Astrocyte of the cerebellum (primary cell): ENCODE results near the gene RASAL2.
A peak's percentile ranks its signal among the peaks of the same experiment; 100 is the strongest.

ENCODE experiments used
- DNase-seq: peaks from one replicate; pipeline ENCODE4 v3.0.0-alpha.2; 2011; ENCODE audit warnings: low read depth
- H3K4me3 ChIP-seq: 2 replicates; pipeline ENCODE4 v1.5.1; 2011; ENCODE audit warnings: mild to moderate bottlenecking, low read depth, low read length, moderate library complexity
- CTCF ChIP-seq: IDR thresholded peaks from 2 replicates; pipeline ENCODE4 v1.5.1; 2012; ENCODE audit warnings: low read length, low read depth, moderate library complexity, mild to moderate bottlenecking; ENCODE audit errors: missing control alignments
- in situ Hi-C: cut with HindIII; loops from 2 replicates; pipeline ENCODE4 v1.10.0; 2017; ENCODE audit warnings: low sequenced_read_pairs

RASAL2 gene

GRCh38 chr1:178339834-178340233 is 245.9 kb downstream of the RASAL2 start:
- DNase-seq: no peak
- in situ Hi-C loops: no loop called here
- H3K4me3 ChIP-seq: no peak overlapping the region
- TF ChIP-seq CTCF: no peak

DNA sequence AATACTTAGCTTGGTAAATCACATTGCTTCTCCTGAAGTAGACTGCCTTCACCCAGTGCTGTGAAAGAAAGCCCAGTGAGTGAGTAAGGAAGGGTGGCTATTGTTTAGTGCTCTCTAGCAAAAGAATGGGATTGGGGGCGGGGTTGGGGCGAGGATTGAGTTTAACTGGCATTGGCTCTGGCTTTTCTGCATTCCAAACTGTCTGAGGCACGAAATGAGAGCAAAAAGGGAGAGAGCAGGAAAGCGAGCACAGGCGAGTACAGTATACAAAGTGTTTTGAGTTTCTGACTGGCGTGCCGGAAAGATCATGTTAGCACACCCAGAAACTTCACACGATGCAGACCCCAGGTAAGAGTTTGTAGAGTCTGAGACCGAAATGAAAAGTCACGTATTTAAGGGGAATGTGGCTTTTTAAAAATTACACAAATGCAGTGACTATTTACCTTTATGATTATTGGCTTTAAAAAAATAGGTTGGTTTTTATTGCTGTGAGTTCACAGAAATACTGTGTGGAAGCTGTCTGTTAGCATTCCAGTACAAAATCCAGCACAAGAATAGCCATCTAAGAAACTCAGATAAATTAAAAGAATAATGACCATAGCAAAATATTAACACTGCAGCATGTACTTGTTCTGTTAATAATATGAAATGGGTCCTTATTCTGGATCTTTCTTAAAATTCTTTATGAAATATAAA is 247.5 kb downstream of the RASAL2 start:
- DNase-seq: peak; percentile 80
- peak overlapping the region; percentile 31 for H3K4me3 ChIP-seq
- no peak for TF ChIP-seq CTCF
- in situ Hi-C loops: no loop called here

- no peak overlapping the region for H3K4me3 ChIP-seq
- TF ChIP-seq CTCF: no peak
- no peak for DNase-seq
- in situ Hi-C loops: no loop called here
Observed at GRCh38 chr1:178342745-178343144, 248.8 kb downstream of the RASAL2 start.

GRCh38 chr1:178344513-178345091 is 250.7 kb downstream of the RASAL2 start:
- in situ Hi-C loops: no loop called here
- peak; percentile 56 for TF ChIP-seq CTCF
- DNase-seq: peak; percentile 63
- H3K4me3 ChIP-seq: no peak overlapping the region

DNA sequence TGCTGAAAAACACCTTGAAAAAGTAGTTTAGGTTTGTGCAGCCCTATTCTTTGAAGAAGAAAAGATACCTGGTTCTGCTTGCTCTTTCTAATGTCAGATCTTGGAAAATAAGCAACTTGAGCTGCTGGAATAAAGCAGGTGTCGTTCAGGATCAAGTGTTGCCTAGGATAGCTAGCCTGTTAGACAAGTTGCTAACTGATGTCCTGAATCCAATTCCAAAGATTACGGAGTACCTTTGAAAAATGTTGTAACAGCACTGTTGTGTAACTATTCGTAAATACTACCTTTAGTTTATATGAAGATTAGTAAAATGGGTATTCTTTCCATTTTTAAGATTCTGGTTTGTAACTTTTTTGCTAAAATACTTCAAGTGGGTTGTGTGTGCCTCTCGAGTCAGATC is 251.3 kb downstream of the RASAL2 start:
- in situ Hi-C loops: no loop called here
- no peak for DNase-seq
- no peak for TF ChIP-seq CTCF
- no peak overlapping the region for H3K4me3 ChIP-seq

- no peak overlapping the region for H3K4me3 ChIP-seq
- in situ Hi-C loops: no loop called here
- no peak for DNase-seq
- TF ChIP-seq CTCF: no peak
Observed at GRCh38 chr1:178345807-178346206, 251.9 kb downstream of the RASAL2 start.
